RWPE1 (cell line): ENCODE measurements around the gene RAP1GAP2.

Source experiments
- CTCF ChIA-PET: fragments of 350-600 bp; sonication (Branson Sonifier 250); formaldehyde crosslinking; extraction: SDS; loops from one replicate; lab custom pipeline; 2021; lab: Yijun Ruan, JAX
- POLR2A ChIA-PET: fragments of 400-600 bp; formaldehyde crosslinking; extraction: SDS; loops from one replicate; lab custom pipeline; 2020; ENCODE audit warnings: antibody characterized with exemption; ENCODE audit not compliant: low non-redundant PET; lab: Yijun Ruan, JAX
- DNase-seq: peaks from one replicate; pipeline ENCODE4 v3.0.0; 2012; ENCODE audit warnings: low spot score
- H3K27ac ChIP-seq: fragments of 450-650 bp; 2 replicates; pipeline ENCODE4 v1.5.1; 2017
- TF ChIP-seq, protein P1 (sequence below): fragments of 450-650 bp; conservative IDR thresholded peaks from 2 replicates; pipeline ENCODE4 v1.5.1; 2017; ENCODE audit warnings: low read depth, mild to moderate bottlenecking

The RAP1GAP2 gene

DNA sequence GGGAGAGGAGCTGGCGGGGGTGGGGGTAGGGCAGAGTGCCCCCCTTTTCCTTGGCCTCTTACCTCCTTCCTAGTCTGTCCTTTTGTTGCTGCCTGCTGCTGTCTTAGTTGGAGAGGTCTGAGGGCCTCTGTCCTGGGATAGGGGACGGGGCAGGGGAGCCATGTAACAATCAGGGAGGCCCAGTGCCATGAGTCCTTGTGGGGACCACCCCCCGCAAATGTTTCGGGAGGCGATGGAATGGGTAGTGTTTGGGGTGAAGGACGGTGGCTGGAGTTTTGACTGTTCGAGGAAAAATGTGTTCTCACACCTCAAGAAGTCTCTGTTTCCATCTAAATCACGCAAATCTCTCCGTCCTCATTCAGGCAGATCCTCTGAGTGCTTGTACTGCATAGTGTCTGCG is 168.1 kb downstream of the RAP1GAP2 start:
- peak overlapping the region; percentile 72 for H3K27ac ChIP-seq
- TF ChIP-seq, protein P1, sequence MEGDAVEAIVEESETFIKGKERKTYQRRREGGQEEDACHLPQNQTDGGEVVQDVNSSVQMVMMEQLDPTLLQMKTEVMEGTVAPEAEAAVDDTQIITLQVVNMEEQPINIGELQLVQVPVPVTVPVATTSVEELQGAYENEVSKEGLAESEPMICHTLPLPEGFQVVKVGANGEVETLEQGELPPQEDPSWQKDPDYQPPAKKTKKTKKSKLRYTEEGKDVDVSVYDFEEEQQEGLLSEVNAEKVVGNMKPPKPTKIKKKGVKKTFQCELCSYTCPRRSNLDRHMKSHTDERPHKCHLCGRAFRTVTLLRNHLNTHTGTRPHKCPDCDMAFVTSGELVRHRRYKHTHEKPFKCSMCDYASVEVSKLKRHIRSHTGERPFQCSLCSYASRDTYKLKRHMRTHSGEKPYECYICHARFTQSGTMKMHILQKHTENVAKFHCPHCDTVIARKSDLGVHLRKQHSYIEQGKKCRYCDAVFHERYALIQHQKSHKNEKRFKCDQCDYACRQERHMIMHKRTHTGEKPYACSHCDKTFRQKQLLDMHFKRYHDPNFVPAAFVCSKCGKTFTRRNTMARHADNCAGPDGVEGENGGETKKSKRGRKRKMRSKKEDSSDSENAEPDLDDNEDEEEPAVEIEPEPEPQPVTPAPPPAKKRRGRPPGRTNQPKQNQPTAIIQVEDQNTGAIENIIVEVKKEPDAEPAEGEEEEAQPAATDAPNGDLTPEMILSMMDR, result no peak
- ChIA-PET CTCF (interaction anchor here (0.5 to 2.4 kb wide), 3 partner anchors 34 to 482 kb away, joined by 3 to 11 read pairs (median 5); no protein-coding TSS in a partner anchor), POLR2A (no interaction called here)
- no peak for DNase-seq

DNA sequence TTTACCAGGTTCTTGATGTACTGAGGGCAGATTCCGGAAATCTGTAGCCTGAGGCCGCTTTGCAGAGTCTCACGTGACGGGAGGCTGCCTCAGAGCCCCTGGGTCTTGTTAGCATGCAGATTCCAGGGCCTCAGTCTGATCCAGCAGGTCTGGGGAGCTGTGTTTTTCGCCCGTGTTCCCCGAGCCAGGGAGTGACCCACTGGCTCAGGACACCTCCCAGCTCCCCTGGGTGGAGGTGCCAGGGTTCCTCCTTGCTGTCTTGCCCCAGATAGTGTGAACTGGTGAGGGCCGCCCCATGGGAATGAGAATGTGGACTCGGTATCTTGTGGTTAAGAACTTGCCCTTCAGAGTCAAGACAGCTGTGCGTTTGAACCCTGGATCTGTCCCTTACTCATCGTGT is 168.6 kb downstream of the RAP1GAP2 start:
- peak overlapping the region; percentile 72 for H3K27ac ChIP-seq
- CTCF ChIA-PET, result interaction anchor here (2.4 kb wide), 1 partner anchor 115 kb away, joined by 11 read pairs; no protein-coding TSS in a partner anchor
- TF ChIP-seq, protein P1, result no peak
- POLR2A ChIA-PET, result no interaction called here
- no peak for DNase-seq

DNA sequence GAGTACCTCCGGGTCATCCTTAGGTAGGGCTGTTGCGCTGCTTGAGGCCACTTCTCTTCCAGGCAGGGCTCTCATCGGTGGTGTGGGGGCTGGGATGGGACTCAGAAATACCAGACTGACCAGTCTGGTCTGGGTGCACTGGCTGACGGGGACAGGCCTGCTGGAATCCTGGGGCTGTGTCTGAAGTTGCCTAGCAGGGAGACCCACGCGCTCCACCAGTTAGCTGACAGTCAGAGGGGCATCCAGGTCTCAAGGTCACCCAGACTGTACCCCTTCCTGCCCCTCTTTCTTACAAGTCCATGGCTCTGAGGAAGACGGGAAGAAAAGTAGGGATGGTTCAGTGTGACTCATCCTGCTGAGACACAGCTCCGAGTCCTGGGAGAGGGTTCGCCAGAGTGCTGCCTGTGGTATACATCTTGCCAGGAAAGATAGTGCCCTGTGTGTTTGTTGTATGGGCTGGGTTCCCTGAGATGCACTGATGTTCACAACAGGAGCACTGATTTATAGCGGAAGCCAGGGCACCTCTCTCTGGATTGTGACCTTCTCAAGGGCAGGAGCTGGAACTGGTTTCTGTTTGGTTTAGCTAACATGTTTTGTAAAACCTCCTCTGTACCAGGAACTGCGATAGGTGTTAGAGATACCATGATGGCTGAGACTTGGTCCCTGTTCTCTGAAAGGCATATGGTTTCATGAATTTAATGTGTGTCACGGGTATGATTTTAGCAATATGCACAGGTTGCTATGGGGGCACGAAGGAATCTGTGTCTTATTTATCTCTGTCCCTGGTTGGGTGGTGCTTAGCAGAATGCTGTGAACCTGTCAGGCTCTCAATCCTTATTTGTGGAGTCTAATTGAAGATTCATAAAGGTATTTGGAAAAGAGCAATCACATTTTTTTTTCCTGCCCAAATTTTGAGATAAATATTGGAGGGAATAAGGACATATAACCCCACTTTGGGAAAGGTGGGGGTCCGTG is 169.7 kb downstream of the RAP1GAP2 start:
- H3K27ac ChIP-seq, result peak overlapping the region; percentile 72
- DNase-seq, result peak; percentile 63

DNA sequence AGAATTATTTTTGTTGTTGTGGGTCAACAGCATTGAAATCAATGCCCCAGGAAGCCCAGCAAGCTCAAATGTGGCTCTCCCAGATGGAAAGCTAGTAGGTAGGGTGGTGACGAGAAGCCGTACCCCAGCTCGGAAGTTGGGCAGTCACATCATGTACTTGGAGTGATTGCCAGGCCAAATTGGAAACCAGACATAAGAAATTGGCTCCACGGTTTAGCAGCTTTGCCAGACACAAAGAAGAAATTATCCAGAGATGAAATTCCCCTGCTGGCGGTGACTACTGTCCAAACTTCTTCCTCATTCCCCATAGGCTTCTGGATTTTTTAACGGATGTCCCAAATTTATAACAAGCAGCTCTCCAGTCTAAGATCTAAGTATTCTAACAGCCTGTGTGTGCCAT is 171.3 kb downstream of the RAP1GAP2 start:
- ChIA-PET POLR2A (no interaction called here), CTCF (no interaction called here)
- H3K27ac ChIP-seq, result no peak overlapping the region
- DNase-seq, result no peak
- TF ChIP-seq, protein P1, result no peak

More for the DNA sequence above, 169.7 kb downstream of the RAP1GAP2 start:
- POLR2A ChIA-PET, result no interaction called here
- CTCF ChIA-PET, result interaction anchor here (0.6 to 2.4 kb wide), 3 partner anchors 26 to 116 kb away, joined by 3 to 11 read pairs (median 3); no protein-coding TSS in a partner anchor
- TF ChIP-seq, protein P1, result no peak

GRCh38 chr17:2971851-2972250 is 175.6 kb downstream of the RAP1GAP2 start:
- TF ChIP-seq, protein P1, result no peak
- no peak for DNase-seq
- ChIA-PET POLR2A (no interaction called here), CTCF (interaction anchor here (0.7 kb wide), 1 partner anchor 44 kb away, joined by 4 read pairs; no protein-coding TSS in a partner anchor)
- H3K27ac ChIP-seq, result no peak overlapping the region

DNA sequence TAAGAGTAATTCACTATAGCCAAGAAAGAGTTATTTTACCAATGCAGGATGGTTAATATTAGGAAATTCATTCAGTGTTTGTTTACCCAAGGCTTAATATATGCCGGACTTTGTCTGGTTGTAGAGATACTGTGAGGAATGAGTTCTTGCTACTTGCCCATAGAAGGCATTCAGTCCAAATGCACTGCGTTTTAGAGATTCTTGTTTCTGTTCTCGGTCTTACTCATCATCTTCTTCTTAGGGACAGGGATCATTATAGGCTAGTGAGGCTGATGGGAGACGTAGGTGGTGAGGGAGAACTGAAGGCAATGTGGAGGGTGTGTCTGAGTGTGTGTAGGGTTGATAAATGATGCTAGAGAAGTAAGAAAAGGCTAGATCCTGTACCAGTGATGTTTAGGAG is 176.5 kb downstream of the RAP1GAP2 start:
- ChIA-PET CTCF (no interaction called here), POLR2A (no interaction called here)
- DNase-seq, result no peak
- H3K27ac ChIP-seq, result no peak overlapping the region
- TF ChIP-seq, protein P1, result no peak
